HEK293T (cell line): ENCODE data around the gene PDCD2L.
"Not testable (repeated sequence)": the region's sequence is repeated elsewhere in the genome, so short reads cannot be mapped to it uniquely, and the experiment has no call there.

Experiments used
- CTCF ChIA-PET: fragments of 350-600 bp; formaldehyde crosslinking; extraction: SDS; loops from one replicate; lab custom pipeline; 2021; ENCODE audit warnings: antibody characterized with exemption, inconsistent platforms; lab: Yijun Ruan, JAX
- POLR2A ChIA-PET: fragments of 350-600 bp; formaldehyde crosslinking; extraction: SDS; loops from one replicate; lab custom pipeline; 2020; ENCODE audit warnings: antibody characterized with exemption, inconsistent platforms; lab: Yijun Ruan, JAX
- DNase-seq: peaks from one replicate; pipeline ENCODE4 v3.0.0; 2012; ENCODE audit warnings: mixed read lengths; ENCODE audit errors: extremely low spot score
- ARNT ChIP-seq: fragments of 450-650 bp; IDR thresholded peaks from 2 replicates; pipeline ENCODE4 v1.6.1; 2017; ENCODE audit warnings: mild to moderate bottlenecking
- BHLHE40 ChIP-seq: fragments of 450-650 bp; IDR thresholded peaks from 2 replicates; pipeline ENCODE4 v1.6.1; 2016; ENCODE audit warnings: mild to moderate bottlenecking, moderate library complexity, borderline replicate concordance
- CTBP1 ChIP-seq: fragments of 450-650 bp; IDR thresholded peaks from 2 replicates; pipeline ENCODE4 v1.6.1; 2016; ENCODE audit warnings: borderline replicate concordance
- ELF4 ChIP-seq: fragments of 450-650 bp; IDR thresholded peaks from 2 replicates; pipeline ENCODE4 v1.6.1; 2017; ENCODE audit warnings: antibody characterized with exemption
- FOXA1 ChIP-seq: fragments of 450-650 bp; IDR thresholded peaks from 2 replicates; pipeline ENCODE4 v1.6.1; 2016; ENCODE audit warnings: mild to moderate bottlenecking
- FOXK2 ChIP-seq: fragments of 450-650 bp; IDR thresholded peaks from 2 replicates; pipeline ENCODE4 v1.6.1; 2016; ENCODE audit warnings: mild to moderate bottlenecking
- FOXM1 ChIP-seq: fragments of 450-650 bp; IDR thresholded peaks from 2 replicates; pipeline ENCODE4 v1.6.1; 2017; ENCODE audit warnings: mild to moderate bottlenecking, borderline replicate concordance
- HDGF ChIP-seq: fragments of 450-650 bp; IDR thresholded peaks from 2 replicates; pipeline ENCODE4 v1.6.1; 2017; ENCODE audit warnings: antibody characterized with exemption, borderline replicate concordance
- L3MBTL2 ChIP-seq: fragments of 450-650 bp; conservative IDR thresholded peaks from 2 replicates; pipeline ENCODE4 v1.6.1; 2016; ENCODE audit warnings: mild to moderate bottlenecking
- LEF1 ChIP-seq: fragments of 450-650 bp; IDR thresholded peaks from 2 replicates; pipeline ENCODE4 v1.6.1; 2017; ENCODE audit warnings: mild to moderate bottlenecking, borderline replicate concordance
- NFRKB ChIP-seq: fragments of 450-650 bp; IDR thresholded peaks from 2 replicates; pipeline ENCODE4 v1.6.1; 2016; ENCODE audit warnings: mild to moderate bottlenecking, moderate library complexity
- PKNOX1 ChIP-seq: fragments of 450-650 bp; IDR thresholded peaks from 2 replicates; pipeline ENCODE4 v1.6.1; 2016
- SP1 ChIP-seq: fragments of 450-650 bp; IDR thresholded peaks from 2 replicates; pipeline ENCODE4 v1.6.1; 2017
- SUZ12 ChIP-seq: fragments of 450-650 bp; IDR thresholded peaks from 2 replicates; pipeline ENCODE4 v1.6.1; 2016; ENCODE audit warnings: mild to moderate bottlenecking
- TARDBP ChIP-seq: fragments of 450-650 bp; IDR thresholded peaks from 2 replicates; pipeline ENCODE4 v1.6.1; 2016
- ZNF384 ChIP-seq: fragments of 450-650 bp; IDR thresholded peaks from 2 replicates; pipeline ENCODE4 v1.6.1; 2016

The PDCD2L gene

GRCh38 chr19:34381399-34382251 is 22.6 kb upstream of the PDCD2L start:
- no peak for DNase-seq
- no peak for TF ChIP-seq SP1
- TF ChIP-seq SUZ12, result no peak
- no peak for TF ChIP-seq LEF1
- no peak for TF ChIP-seq FOXA1
- no peak for TF ChIP-seq FOXK2
- no peak for TF ChIP-seq FOXM1
- TF ChIP-seq CTBP1, result no peak
- no peak for TF ChIP-seq ARNT
- TF ChIP-seq NFRKB, result no peak
- TF ChIP-seq ZNF384, result no peak
- no peak for TF ChIP-seq TARDBP
- TF ChIP-seq L3MBTL2, result no peak
- TF ChIP-seq HDGF, result no peak
- TF ChIP-seq ELF4, result no peak
- no peak for TF ChIP-seq PKNOX1
- TF ChIP-seq BHLHE40, result no peak
- CTCF ChIA-PET, result no interaction called here
- POLR2A ChIA-PET, result interaction anchor here (1.0 kb wide), 1 partner anchor 12 kb away, joined by 3 read pairs; no protein-coding TSS in a partner anchor

GRCh38 chr19:34382471-34382870 is 21.7 kb upstream of the PDCD2L start:
- TF ChIP-seq L3MBTL2 (no peak), PKNOX1 (no peak), NFRKB (no peak), HDGF (no peak), FOXK2 (no peak), ZNF384 (no peak), BHLHE40 (no peak), SUZ12 (no peak), FOXM1 (no peak), CTBP1 (no peak), TARDBP (no peak), SP1 (no peak), FOXA1 (no peak), LEF1 (no peak), ELF4 (no peak), ARNT (no peak)
- ChIA-PET POLR2A (no interaction called here), CTCF (no interaction called here)
- DNase-seq, result no peak

- POLR2A ChIA-PET, result no interaction called here
- CTCF ChIA-PET, result no interaction called here
- no peak for DNase-seq
- TF ChIP-seq FOXA1, result no peak
- TF ChIP-seq SP1, result no peak
These were observed 20.6 kb upstream of the PDCD2L start for GRCh38 chr19:34383599-34383998.

GRCh38 chr19:34386645-34387445 is 17.4 kb upstream of the PDCD2L start:
- ChIA-PET CTCF (no interaction called here), POLR2A (no interaction called here)
- DNase-seq, result no peak
- no peak for TF ChIP-seq LEF1
- TF ChIP-seq SP1, result no peak
- TF ChIP-seq ZNF384, result no peak
- TF ChIP-seq CTBP1, result no peak
- TF ChIP-seq HDGF, result no peak
- no peak for TF ChIP-seq NFRKB
- TF ChIP-seq FOXA1, result no peak
- no peak for TF ChIP-seq PKNOX1
- no peak for TF ChIP-seq ARNT
- no peak for TF ChIP-seq FOXK2
- no peak for TF ChIP-seq TARDBP
- no peak for TF ChIP-seq L3MBTL2
- TF ChIP-seq FOXM1, result no peak

GRCh38 chr19:34387446-34387810 is 16.8 kb upstream of the PDCD2L start:
- TF ChIP-seq BHLHE40 (no peak), NFRKB (no peak), SP1 (no peak), PKNOX1 (no peak), ZNF384 (no peak), CTBP1 (no peak), TARDBP (no peak), HDGF (no peak), FOXM1 (no peak), FOXK2 (no peak), ARNT (no peak), SUZ12 (no peak)
- CTCF ChIA-PET, result no interaction called here
- no peak for DNase-seq
- POLR2A ChIA-PET, result no interaction called here

- DNase-seq, CTCF ChIA-PET, POLR2A ChIA-PET: not testable (repeated sequence)
These were observed 15.5 kb upstream of the PDCD2L start for GRCh38 chr19:34388745-34389144.
